NCI-H2196 (cell line): Measurements from ENCODE around the gene LRRTM1.

ENCODE experiments used
- DNase-seq: peaks from one replicate; lab custom pipeline; 2025; ENCODE audit not compliant: unreplicated experiment; lab: John Stamatoyannopoulos, UW

The LRRTM1 gene

GRCh38 chr2:80303909-80304837 is at the start of gene LRRTM1:
TSS of gene LRRTM1 (minus strand) at chr2:80304752. CDS start at chr2:80303819, 933 bp downstream.
- no peak for DNase-seq

GRCh38 chr2:80351231-80351630 is 46.7 kb upstream of the LRRTM1 start:
- no peak for DNase-seq

- no peak for DNase-seq
Observed at GRCh38 chr2:80348953-80349352, 44.4 kb upstream of the LRRTM1 start.

- DNase-seq: no peak
Observed at GRCh38 chr2:80348078-80348477, 43.5 kb upstream of the LRRTM1 start.

- DNase-seq: no peak
Observed at GRCh38 chr2:80340022-80340421, 35.5 kb upstream of the LRRTM1 start.

- DNase-seq: no peak
Observed at GRCh38 chr2:80338794-80339193, 34.2 kb upstream of the LRRTM1 start.

- no peak for DNase-seq
Observed at GRCh38 chr2:80335411-80335810, 30.9 kb upstream of the LRRTM1 start.

- no peak for DNase-seq
Observed at GRCh38 chr2:80333886-80334285, 29.3 kb upstream of the LRRTM1 start.

- no peak for DNase-seq
Observed at GRCh38 chr2:80330527-80331450, 26.2 kb upstream of the LRRTM1 start.

- DNase-seq: no peak
Observed at GRCh38 chr2:80329491-80329890, 24.9 kb upstream of the LRRTM1 start.

GRCh38 chr2:80328159-80328571 is 23.6 kb upstream of the LRRTM1 start:
- no peak for DNase-seq

GRCh38 chr2:80326861-80327260 is 22.3 kb upstream of the LRRTM1 start:
- no peak for DNase-seq

GRCh38 chr2:80326214-80326613 is 21.7 kb upstream of the LRRTM1 start:
- DNase-seq: no peak

- DNase-seq: no peak
Observed at GRCh38 chr2:80324525-80324924, 20.0 kb upstream of the LRRTM1 start.

GRCh38 chr2:80323610-80324009 is 19.1 kb upstream of the LRRTM1 start:
- DNase-seq: no peak

GRCh38 chr2:80322958-80323357 is 18.4 kb upstream of the LRRTM1 start:
- DNase-seq: no peak

- DNase-seq: no peak
Observed at GRCh38 chr2:80322311-80322920, 17.9 kb upstream of the LRRTM1 start.

- DNase-seq: no peak
Observed at GRCh38 chr2:80312282-80312839, 7.8 kb upstream of the LRRTM1 start.

- DNase-seq: no peak
Observed at GRCh38 chr2:80311304-80311703, 6.8 kb upstream of the LRRTM1 start.

GRCh38 chr2:80303006-80303908 is 1.3 kb downstream of the LRRTM1 start:
- DNase-seq: no peak
